ENCODE measurements around the gene ROBO1.
"Not testable (repeated sequence)": the region's sequence is repeated elsewhere in the genome, so short reads cannot be mapped to it uniquely, and the experiment has no call there.

Gene ROBO1

DNA sequence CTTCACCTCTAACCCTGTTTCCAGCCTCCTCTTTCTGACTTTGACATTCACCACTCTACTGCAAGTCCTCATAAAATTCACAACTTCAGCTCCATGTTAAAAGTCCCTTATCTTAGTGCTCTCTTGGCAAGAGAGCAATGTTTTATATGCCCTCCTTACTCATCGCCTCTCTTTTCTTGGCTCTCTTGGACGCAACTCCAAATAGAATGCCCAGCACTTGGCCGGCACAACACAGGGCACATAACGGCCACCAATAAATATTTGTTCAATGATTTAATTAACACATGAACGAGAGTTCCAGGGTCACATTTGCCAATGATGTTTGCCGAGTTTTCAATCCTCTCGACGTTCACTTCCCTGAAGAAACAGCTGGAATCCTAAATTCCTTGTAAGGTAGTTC is 401.4 kb downstream of the ROBO1 start:
- no peak for DNase-seq

DNA sequence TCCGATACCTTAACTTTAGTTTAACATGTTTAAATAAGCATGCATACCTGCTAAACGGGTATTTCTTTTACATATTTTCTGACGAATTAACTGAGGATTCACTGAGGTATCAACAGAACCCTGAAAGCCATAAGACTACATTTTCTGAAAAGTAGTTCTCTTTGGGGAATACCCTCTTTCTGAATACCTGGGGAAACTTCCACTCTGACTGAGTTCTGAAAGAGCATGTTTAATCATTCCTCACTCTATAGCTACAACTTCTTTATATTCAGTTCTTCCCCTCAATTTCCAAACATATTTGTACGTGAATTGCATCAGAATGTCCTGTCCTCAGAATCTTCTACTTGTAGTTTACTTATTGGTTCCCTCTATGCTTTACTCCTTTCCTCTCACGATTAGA is 403.0 kb downstream of the ROBO1 start:
- DNase-seq: no peak

GRCh38 chr3:79362571-79363270 is 405.1 kb downstream of the ROBO1 start:
- no peak for DNase-seq

- DNase-seq: no peak
Measured at GRCh38 chr3:79361748-79362378, 405.9 kb downstream of the ROBO1 start.

DNA sequence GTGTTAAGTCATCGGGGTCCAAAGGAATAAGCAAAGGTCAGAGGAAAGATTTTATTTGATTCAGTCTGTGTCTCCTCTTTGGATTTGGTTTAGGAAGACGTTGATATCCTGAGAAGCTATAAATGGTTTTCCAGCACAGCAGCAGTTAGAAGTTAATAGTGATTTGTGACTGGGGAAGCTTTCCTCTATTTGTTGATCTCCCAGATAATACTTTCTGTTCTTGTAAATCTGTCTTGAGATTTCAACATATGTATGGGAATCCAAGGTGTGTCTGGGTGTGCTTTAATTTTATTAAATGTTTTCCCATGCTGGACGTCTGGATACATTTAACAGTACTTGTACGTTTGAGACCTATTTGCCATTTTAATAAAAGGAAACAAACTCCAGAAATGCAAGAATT is 409.5 kb downstream of the ROBO1 start:
- no peak for DNase-seq

GRCh38 chr3:79354179-79354688 is 413.6 kb downstream of the ROBO1 start:
- no peak for DNase-seq

DNA sequence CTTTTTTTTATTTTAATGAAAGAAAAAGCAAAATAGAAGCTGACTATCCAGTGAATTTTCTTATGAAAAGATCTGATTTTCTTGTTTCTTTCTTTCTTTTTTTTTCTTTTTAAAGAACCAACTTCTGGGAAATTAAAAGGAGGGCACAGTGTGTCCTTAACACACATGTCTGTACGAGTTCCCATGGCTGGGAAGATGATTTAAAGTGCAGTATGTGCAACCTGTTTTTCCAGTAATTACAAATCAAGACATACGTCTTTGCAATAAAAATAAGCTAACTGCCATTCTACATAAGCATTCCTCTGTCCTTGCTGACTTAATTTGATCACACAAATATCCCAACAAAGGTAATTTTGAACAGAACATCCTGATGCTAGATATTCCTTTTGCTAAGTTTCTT is 416.1 kb downstream of the ROBO1 start:
- no peak for DNase-seq

DNA sequence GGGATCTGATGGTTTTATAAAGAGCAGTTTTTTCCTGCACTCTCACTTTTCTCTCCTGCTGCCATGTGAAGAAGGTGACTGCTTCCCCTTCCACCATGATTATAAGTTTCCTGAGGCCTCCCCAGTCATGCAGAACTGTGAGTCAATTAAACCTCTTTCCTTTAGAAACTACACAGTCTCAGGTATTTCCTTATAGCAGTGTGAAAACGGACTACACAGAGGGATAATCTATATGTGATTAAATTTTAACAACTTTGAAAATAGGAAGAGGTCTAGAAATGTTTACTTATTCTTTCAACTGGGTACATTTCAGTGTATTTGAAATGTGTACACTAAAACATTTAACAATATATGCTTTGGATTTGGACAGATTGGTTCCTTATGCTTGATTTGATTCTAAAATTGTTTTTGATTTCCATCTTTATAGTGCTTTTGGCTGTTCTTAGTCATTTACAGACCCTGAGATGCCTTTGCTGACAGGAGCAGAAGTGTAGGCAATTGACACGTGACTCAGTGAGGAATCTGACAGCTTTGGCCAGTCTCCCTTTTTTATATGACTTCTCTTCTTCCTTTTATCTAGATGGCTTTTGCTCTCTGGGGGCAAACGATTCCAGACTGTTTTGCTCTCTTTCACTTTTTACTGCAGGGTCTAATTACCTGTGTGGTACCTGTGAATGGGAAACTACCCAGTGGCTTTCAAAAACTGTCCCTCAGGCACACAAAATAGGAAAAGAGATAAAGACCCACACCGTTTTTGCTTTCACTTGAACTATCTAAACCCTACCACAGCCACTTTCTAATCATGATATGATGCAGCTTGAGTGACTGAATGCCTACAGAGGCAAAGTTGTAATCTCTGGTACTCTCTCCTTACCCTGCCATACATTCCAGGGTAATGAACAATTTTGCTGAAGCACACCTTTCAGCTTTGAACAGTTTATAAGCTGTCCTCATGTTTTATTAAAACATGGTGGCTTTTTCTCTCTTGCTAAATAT is 422.6 kb downstream of the ROBO1 start:
- DNase-seq: no peak

GRCh38 chr3:79341961-79342360 is 425.8 kb downstream of the ROBO1 start:
- no peak for DNase-seq

- DNase-seq: no peak
Measured at GRCh38 chr3:79339846-79340245, 428.0 kb downstream of the ROBO1 start.

- DNase-seq: no peak
Measured at GRCh38 chr3:79337798-79338197, 430.0 kb downstream of the ROBO1 start.

DNA sequence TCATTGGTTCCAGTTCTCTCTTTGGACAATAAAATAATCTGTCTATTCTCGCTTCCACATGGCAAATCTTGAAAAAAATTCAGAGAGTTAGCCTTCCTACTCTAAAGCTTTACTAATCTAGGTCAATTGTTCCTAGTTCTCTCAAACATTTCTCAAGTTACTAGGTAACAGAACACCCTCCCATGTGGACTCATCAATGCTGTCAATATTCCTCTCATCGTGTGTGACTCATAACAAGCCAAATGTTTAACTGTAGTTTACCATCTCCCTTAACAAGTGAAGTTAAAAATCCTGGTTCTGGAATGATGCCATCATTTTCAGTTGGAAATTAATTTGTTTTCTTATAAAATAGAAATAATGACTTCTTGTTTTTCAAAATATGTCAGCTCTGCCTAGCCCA is 438.6 kb downstream of the ROBO1 start:
- DNase-seq: peak; percentile 16

DNA sequence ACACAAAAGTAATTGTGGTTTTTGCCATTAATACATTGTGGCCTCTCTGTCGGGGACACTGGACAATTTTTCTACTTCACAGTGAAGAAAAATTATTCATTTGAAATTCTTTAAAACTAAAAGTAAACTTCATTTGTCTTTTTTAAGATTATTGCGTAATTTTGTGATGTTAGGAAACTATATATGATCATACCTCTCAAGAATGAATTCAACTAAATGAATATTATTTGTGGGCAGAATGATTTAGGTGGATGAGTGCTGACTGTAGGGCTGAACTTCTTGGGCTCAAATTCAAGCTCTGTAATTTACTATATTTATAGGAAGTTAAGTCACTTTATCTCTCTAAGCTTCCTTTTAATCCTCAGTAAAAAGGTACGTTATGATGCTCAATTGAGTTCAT is 441.2 kb downstream of the ROBO1 start:
- DNase-seq: no peak

GRCh38 chr3:79325833-79326383 is 441.9 kb downstream of the ROBO1 start:
- DNase-seq: not testable (repeated sequence)

- DNase-seq: no peak
Measured at GRCh38 chr3:79317551-79318518, 450.0 kb downstream of the ROBO1 start.

DNA sequence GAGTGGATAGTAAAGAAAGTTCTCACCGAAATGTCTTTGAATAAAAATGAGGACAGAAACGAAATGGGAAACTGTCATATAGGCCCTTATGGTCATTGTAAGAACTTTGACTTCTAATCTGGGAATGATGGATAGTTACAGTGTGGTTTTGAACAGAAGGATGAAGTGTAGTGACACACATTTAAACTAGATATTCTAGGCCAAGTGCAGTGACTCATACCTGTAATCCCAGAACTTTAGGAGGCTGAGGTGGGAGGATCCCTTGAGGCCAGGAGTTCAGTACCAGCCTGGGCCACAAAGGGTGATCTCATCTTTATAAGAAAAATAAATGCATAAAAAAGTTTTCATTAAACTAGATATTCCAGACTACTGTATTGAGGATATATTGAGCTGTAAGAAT is 452.8 kb downstream of the ROBO1 start:
- DNase-seq: no peak

- DNase-seq: no peak
Measured at GRCh38 chr3:79314544-79314943, 453.3 kb downstream of the ROBO1 start.

DNA sequence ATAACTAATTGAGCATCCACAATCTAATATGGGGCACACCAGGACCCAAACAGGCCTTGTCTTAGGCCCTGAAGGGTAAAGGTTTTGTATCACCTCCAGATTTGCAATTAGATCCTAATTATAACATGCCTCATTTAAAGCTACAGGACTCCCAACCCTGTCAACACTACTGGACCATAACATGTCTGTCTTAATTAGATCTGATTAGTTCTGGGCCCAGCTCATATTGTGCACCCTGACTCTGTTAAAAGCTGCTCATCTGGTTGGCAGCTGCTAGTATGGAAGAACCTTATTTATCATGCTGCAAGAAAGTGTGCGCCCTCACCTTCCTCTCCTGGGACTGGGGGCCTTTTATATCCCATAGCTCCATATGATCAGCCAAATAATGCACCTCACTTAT is 457.8 kb downstream of the ROBO1 start:
- DNase-seq: peak; percentile 43

- DNase-seq: peak; percentile 40
Measured at GRCh38 chr3:79306934-79307570, 460.7 kb downstream of the ROBO1 start.

DNA sequence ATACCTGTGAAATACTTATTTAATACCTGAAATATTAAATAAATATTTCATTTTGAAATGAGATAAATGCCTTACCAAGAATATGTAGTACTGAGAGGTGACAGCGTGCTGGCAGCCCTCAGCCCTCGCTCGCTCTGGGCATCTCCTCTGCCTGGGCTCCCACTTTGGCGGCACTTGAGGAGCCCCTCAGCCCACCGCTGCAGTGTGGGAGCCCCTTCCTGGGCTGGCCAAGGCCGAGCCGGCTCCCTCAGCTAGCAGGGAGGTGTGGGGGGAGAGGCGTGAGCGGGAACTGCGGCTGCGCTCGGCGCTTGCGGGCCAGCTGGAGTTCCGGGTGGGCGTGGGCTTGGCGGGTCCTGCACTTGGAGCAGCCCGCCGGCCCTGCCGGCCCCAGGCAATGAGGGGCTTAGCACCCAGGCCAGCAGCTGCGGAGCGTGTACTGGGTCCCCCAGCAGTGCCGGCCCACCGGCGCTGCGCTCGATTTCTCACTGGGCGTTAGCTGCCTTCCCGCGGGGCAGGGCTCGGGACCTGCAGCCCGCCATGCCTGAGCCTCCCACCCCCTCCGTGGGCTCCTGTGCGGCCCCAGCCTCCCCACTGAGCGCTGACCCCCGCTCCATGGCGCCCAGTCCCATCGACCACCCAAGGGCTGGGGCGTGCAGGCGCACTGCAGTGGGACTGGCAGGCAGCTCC is 467.7 kb downstream of the ROBO1 start:
- not testable (repeated sequence) for DNase-seq

Measured in NCI-H2171 (cell line).